H1 (cell line): ENCODE data around the gene TMEM38A. TPM values are rescaled to one million over a fixed set of nuclear protein-coding genes. Genes with fewer than 3 reads are reported as not detected.

ENCODE experiments used
- CTCF ChIA-PET: fragments of 300-600 bp; sonication (Branson Sonifier 250); formaldehyde crosslinking; loops from one replicate; lab custom pipeline; 2021; ENCODE audit not compliant: partially characterized antibody; lab: Charles Lee
- POLR2A ChIA-PET: fragments of 300-600 bp; sonication (Branson Sonifier 250); formaldehyde crosslinking; loops from one replicate; lab custom pipeline; 2021; ENCODE audit warnings: inconsistent platforms; ENCODE audit not compliant: partially characterized antibody; lab: Charles Lee
- DNase-seq, 2 experiments: peaks; one replicate each; pipeline versions ENCODE4 v3.0.0 to v3.0.0-alpha.2; 2010 to 2022; ENCODE audit warnings: low spot score in 2 of 2, low read depth in 1 of 2, mixed read lengths in 1 of 2
- FAIRE-seq: peaks from 2 replicates; lab custom pipeline; 2011; peaks lifted over from hg19 to GRCh38; lab: Jason Lieb, UNC
- H2AFZ ChIP-seq: 2 replicates; pipeline ENCODE4 v1.8.1; 2012; ENCODE audit warnings: low read length, inconsistent platforms
- H2AK5ac ChIP-seq: 2 replicates; pipeline ENCODE4 v1.6.1; 2013; ENCODE audit warnings: low read depth, low read length
- H2BK120ac ChIP-seq: replicated peaks from 2 replicates; pipeline ENCODE3; 2013; ENCODE audit warnings: low read depth, low read length, inconsistent platforms
- H2BK12ac ChIP-seq: 2 replicates; pipeline ENCODE4 v1.6.1; 2013; ENCODE audit warnings: low read depth, low read length
- H2BK15ac ChIP-seq: 2 replicates; pipeline ENCODE4 v1.6.1; 2013; ENCODE audit warnings: low read length
- H2BK20ac ChIP-seq: 2 replicates; pipeline ENCODE4 v1.6.1; 2013; ENCODE audit warnings: low read length
- H2BK5ac ChIP-seq: 2 replicates; pipeline ENCODE4 v1.6.1; 2013; ENCODE audit warnings: low read depth, low read length
- H3K14ac ChIP-seq: 2 replicates; pipeline ENCODE4 v1.6.1; 2013; ENCODE audit warnings: inconsistent platforms; ENCODE audit not compliant: insufficient read length
- H3K18ac ChIP-seq: 2 replicates; pipeline ENCODE4 v1.6.1; 2013; ENCODE audit warnings: low read length; ENCODE audit errors: extremely low read depth
- H3K23ac ChIP-seq: 2 replicates; pipeline ENCODE4 v1.6.1; 2013; ENCODE audit warnings: inconsistent platforms; ENCODE audit not compliant: insufficient read length
- H3K23me2 ChIP-seq: 2 replicates; pipeline ENCODE4 v1.6.1; 2013; ENCODE audit warnings: low read depth, low read length
- H3K27ac ChIP-seq: 2 replicates; pipeline ENCODE4 v1.6.1; 2011; ENCODE audit warnings: low read depth, low read length, inconsistent platforms
- H3K27me3 ChIP-seq, 4 experiments: replicated peaks in 1 of 4; 1 replicate in 1 of 4; 2 replicates in 3 of 4; pipeline versions ENCODE4 v1.6.1 to v1.8.1; 2011 to 2013; ENCODE audit warnings: low read length in 3 of 4, mild to moderate bottlenecking in 3 of 4, inconsistent platforms in 2 of 4, mixed read lengths in 2 of 4, moderate library complexity in 1 of 4; ENCODE audit not compliant: control insufficient read depth in 3 of 4, insufficient read depth in 3 of 4; ENCODE audit errors: extremely low read depth in 1 of 4
- H3K36me3 ChIP-seq, 4 experiments: 2 replicates each; pipeline versions ENCODE4 v1.6.1 to v1.8.1; 2011 to 2013; ENCODE audit warnings: mild to moderate bottlenecking in 4 of 4, low read length in 3 of 4, moderate library complexity in 2 of 4, control low read depth in 1 of 4, inconsistent platforms in 1 of 4; ENCODE audit not compliant: insufficient read depth in 4 of 4, control insufficient read depth in 2 of 4
- H3K4ac ChIP-seq: replicated peaks from 2 replicates; pipeline ENCODE3; 2013; ENCODE audit warnings: low read length, low read depth, mixed read lengths, inconsistent platforms; ENCODE audit not compliant: insufficient read length
- H3K4me1 ChIP-seq, 4 experiments: replicated peaks in 1 of 4; 1 replicate in 1 of 4; 2 replicates in 3 of 4; pipeline versions ENCODE4 v1.6.1 to v1.8.1; 2011 to 2013; ENCODE audit warnings: low read length in 3 of 4, inconsistent platforms in 2 of 4, mixed read lengths in 1 of 4; ENCODE audit not compliant: insufficient read depth in 4 of 4, control insufficient read depth in 3 of 4
- H3K4me2 ChIP-seq, 2 experiments: 2 replicates each; pipeline versions ENCODE4 v1.6.1 to v1.8.1; 2011 to 2013; ENCODE audit warnings: low read depth in 2 of 2, low read length in 2 of 2, control low read depth in 1 of 2, inconsistent platforms in 1 of 2, mild to moderate bottlenecking in 1 of 2; ENCODE audit not compliant: insufficient read depth in 1 of 2
- H3K4me3 ChIP-seq, 4 experiments: fragments of 200-600, 300-600 bp in 1 of 4; sonication (generic), shearing (Covaris generic), sonication (Bioruptor Twin) in 1 of 4; 2 replicates each; pipeline versions ENCODE4 v1.5.1 to v1.8.1; 2011 to 2016; ENCODE audit warnings: low read length in 4 of 4, low read depth in 3 of 4, control low read depth in 2 of 4, inconsistent platforms in 2 of 4, mild to moderate bottlenecking in 2 of 4, mixed read lengths in 1 of 4, moderate library complexity in 1 of 4; ENCODE audit not compliant: insufficient read depth in 2 of 4; ENCODE audit errors: extremely low read depth in 1 of 4
- H3K56ac ChIP-seq: replicated peaks from 2 replicates; pipeline ENCODE3; 2013; ENCODE audit warnings: low read depth, mild to moderate bottlenecking, mixed read lengths, low read length, inconsistent platforms; ENCODE audit not compliant: insufficient read length
- H3K79me1 ChIP-seq: 2 replicates; pipeline ENCODE4 v1.6.1; 2013; ENCODE audit warnings: low read depth, low read length, control low read depth
- H3K79me2 ChIP-seq, 2 experiments: 2 replicates each; pipeline versions ENCODE4 v1.6.1 to v1.8.1; 2012 to 2013; ENCODE audit warnings: low read length in 2 of 2, mild to moderate bottlenecking in 2 of 2, inconsistent platforms in 1 of 2; ENCODE audit not compliant: insufficient read depth in 2 of 2, control insufficient read depth in 1 of 2
- H3K9ac ChIP-seq, 4 experiments: replicated peaks in 1 of 4; 1 replicate in 1 of 4; 2 replicates in 3 of 4; pipeline versions ENCODE4 v1.6.1 to v1.8.1; 2011 to 2013; ENCODE audit warnings: low read depth in 3 of 4, low read length in 3 of 4, control low read depth in 2 of 4, mild to moderate bottlenecking in 2 of 4, moderate library complexity in 2 of 4, inconsistent platforms in 1 of 4; ENCODE audit errors: extremely low read depth in 1 of 4
- H3K9me3 ChIP-seq, 2 experiments: 2 replicates each; pipeline versions ENCODE4 v1.6.1 to v1.8.1; 2012 to 2013; ENCODE audit warnings: mild to moderate bottlenecking in 2 of 2, moderate library complexity in 2 of 2, control low read depth in 1 of 2, inconsistent platforms in 1 of 2, low read depth in 1 of 2, low read length in 1 of 2, mixed read lengths in 1 of 2; ENCODE audit not compliant: insufficient read depth in 2 of 2
- H4K20me1 ChIP-seq, 2 experiments: replicated peaks in 1 of 2; 2 replicates each; pipeline versions ENCODE3 to v1.8.1; 2011 to 2013; ENCODE audit warnings: inconsistent platforms in 2 of 2, low read length in 2 of 2, mild to moderate bottlenecking in 1 of 2; ENCODE audit not compliant: insufficient read depth in 2 of 2, control insufficient read depth in 1 of 2
- H4K5ac ChIP-seq: 2 replicates; pipeline ENCODE4 v1.6.1; 2013; ENCODE audit warnings: low read length, low read depth, mixed read lengths, inconsistent platforms; ENCODE audit not compliant: insufficient read length
- H4K8ac ChIP-seq: 2 replicates; pipeline ENCODE4 v1.8.0; 2013; ENCODE audit warnings: mild to moderate bottlenecking, moderate library complexity, low read length, inconsistent platforms; ENCODE audit not compliant: insufficient read depth; ENCODE audit errors: extremely low read depth
- H4K91ac ChIP-seq: replicated peaks from 2 replicates; pipeline ENCODE3; 2013; ENCODE audit warnings: low read length, mixed read lengths, inconsistent platforms; ENCODE audit not compliant: insufficient read length
- CHD2 ChIP-seq: IDR thresholded peaks from 2 replicates; pipeline ENCODE4 v1.6.1; 2012; ENCODE audit warnings: low read length, improper control_type of control experiment
- CTCF ChIP-seq, 3 experiments: IDR thresholded peaks; 1 replicate in 2 of 3; 2 replicates in 1 of 3; pipeline versions ENCODE4 v1.5.1 to v1.6.1; 2011; ENCODE audit warnings: low read length in 3 of 3, mild to moderate bottlenecking in 3 of 3, inconsistent platforms in 2 of 3, low read depth in 1 of 3, moderate library complexity in 1 of 3; ENCODE audit not compliant: insufficient read depth in 1 of 3; ENCODE audit errors: control extremely low read depth in 1 of 3
- GTF2F1 ChIP-seq: IDR thresholded peaks from 2 replicates; pipeline ENCODE4 v1.6.1; 2012; ENCODE audit warnings: low read depth, low read length, improper control_type of control experiment, borderline replicate concordance
- HDAC6 ChIP-seq: IDR thresholded peaks from one replicate; pipeline ENCODE4 v1.7.1; 2012; ENCODE audit warnings: low read depth, mild to moderate bottlenecking, inconsistent platforms, low read length, moderate library complexity
- RBBP5 ChIP-seq: IDR thresholded peaks from 2 replicates; pipeline ENCODE4 v1.7.1; 2012; ENCODE audit warnings: low read depth, mild to moderate bottlenecking, inconsistent platforms, low read length, moderate library complexity, borderline replicate concordance
- RFX5 ChIP-seq: IDR thresholded peaks from 2 replicates; pipeline ENCODE4 v1.6.1; 2011; ENCODE audit warnings: low read depth, low read length, improper control_type of control experiment, borderline replicate concordance
- SIN3A ChIP-seq, 2 experiments: IDR thresholded peaks in 1 of 2; conservative IDR thresholded peaks in 1 of 2; 2 replicates each; pipeline ENCODE4 v1.6.1; 2011 to 2012; ENCODE audit warnings: low read length in 2 of 2, improper control_type of control experiment in 1 of 2, low read depth in 1 of 2, mild to moderate bottlenecking in 1 of 2
- SRF ChIP-seq: IDR thresholded peaks from 2 replicates; pipeline ENCODE4 v1.6.1; 2011; ENCODE audit warnings: mild to moderate bottlenecking, low read depth, low read length, moderate library complexity
- SUZ12 ChIP-seq: fragments of 200-600 bp; sonication (generic); IDR thresholded peaks from 2 replicates; pipeline ENCODE4 v1.6.1; 2012; ENCODE audit warnings: mild to moderate bottlenecking, inconsistent platforms, low read length, moderate library complexity, mixed read lengths
- TAF1 ChIP-seq: IDR thresholded peaks from 2 replicates; pipeline ENCODE4 v1.6.1; 2011; ENCODE audit warnings: mild to moderate bottlenecking, low read depth, low read length
- WGBS, 2 experiments: shearing (Covaris generic) in 1 of 2; methylation state at CpG; one replicate each; pipeline versions ENCODE4 v1.1.6 to v1.1.7; 2013 to 2015; ENCODE audit warnings: low lambda C conversion rate in 2 of 2, mixed read lengths in 2 of 2, inconsistent platforms in 1 of 2, low coverage in 1 of 2, missing lambda C conversion rate in 1 of 2; ENCODE audit not compliant: insufficient replicate concordance in 2 of 2, insufficient coverage in 1 of 2, insufficient read length in 1 of 2; ENCODE audit errors: extremely low coverage in 1 of 2, missing lambda C conversion rate in 1 of 2; 5-methylcytosine and 5-hydroxymethylcytosine counted together
- polyA plus RNA-seq, 7 experiments: library from polyadenylated mRNA; depleted of rRNA in 3 of 7; stranded (reverse) in 5 of 7; unstranded in 2 of 7; fragments of >200 nt in 5 of 7; fragments of 200-250 nt in 2 of 7; gene quantifications; 1 replicate in 5 of 7; 2 replicates in 1 of 7; 4 replicates in 1 of 7; pipeline versions ENCODE4 v1.2.1 to v1.2.3, GENCODE V29; 2011 to 2013; ENCODE audit warnings: missing spikeins in 2 of 7, mixed read lengths in 2 of 7
- total RNA-seq: library from RNA; stranded (reverse); fragmentation: NEBNext Ultra II Directional; extraction: Animal tissue kit (Norgen Biotek cat#: 25700); gene quantifications from 2 replicates; pipeline ENCODE4 v1.2.1, GENCODE V29; 2021

TMEM38A gene
- total and polyA plus RNA-seq, 2 of the 8 experiments (the other 6 are each of a cell fraction or from before 2014, with no cell fraction given): 8.9 to 9.2 TPM

GRCh38 chr19:16621165-16621800 lies 39.7 kb upstream of the TMEM38A start:
- Histone ChIP-seq H3K27ac (no peak overlapping the region), H3K79me2 (peaks cover 39 to 100% of the 10 kb centered on the region in 2 experiments), H3K4me2 (no peak overlapping the region), H3K36me3 (peaks cover 0 to 5% (median 0%) of the 10 kb centered on the region in 4 experiments; a peak in 5 of 8 replicates), H3K9ac (no peak overlapping the region), H3K18ac (no peak overlapping the region), H3K14ac (no peak overlapping the region), H2AFZ (no peak overlapping the region), H3K79me1 (peaks cover 68% of the 10 kb centered on the region), H3K56ac (no peak overlapping the region), H2BK12ac (no peak overlapping the region), H4K5ac (no peak overlapping the region), H2BK120ac (no peak overlapping the region), H3K4me3 (no peak overlapping the region), H2BK20ac (no peak overlapping the region), H3K23me2 (no peaks in the 10 kb centered on the region), H3K4me1 (peaks cover 0 to 10% (median 2%) of the 10 kb centered on the region in 4 experiments; a peak in 4 of 7 replicates), H3K4ac (no peak overlapping the region), H4K8ac (no peak overlapping the region), H2BK15ac (no peak overlapping the region), H3K27me3 (no peaks in the 10 kb centered on the region), H4K20me1 (peaks cover 37 to 71% of the 10 kb centered on the region in 2 experiments), H2AK5ac (no peak overlapping the region), H4K91ac (no peak overlapping the region), H3K9me3 (no peaks in the 10 kb centered on the region), H3K23ac (no peak overlapping the region), H2BK5ac (no peak overlapping the region)
- DNase-seq (no peak), FAIRE-seq (no peak)
- 88% methylated on average over 7 of the region's 7 CpGs; no CpG with 5 or more reads in 1 of the 2 experiments for WGBS, 2 experiments
- ChIA-PET POLR2A (interaction anchor here (0.9 to 1.3 kb wide), 3 partner anchors 9 to 37 kb away, joined by 3 to 5 read pairs (median 3); no protein-coding TSS in a partner anchor), CTCF (interaction anchor here (0.7 to 1.0 kb wide), 2 partner anchors 9 to 105 kb away, joined by 3 read pairs; no protein-coding TSS in a partner anchor)
- TF ChIP-seq CHD2 (no peak), CTCF (IDR thresholded peaks at IDR 0.05; ENCODE audit: control extremely low read depth in 1 of 3, insufficient read depth in 1 of 3, low read depth in 1 of 3, low read length in 3 of 3) (no peak), RFX5 (no peak), SUZ12 (no peak), GTF2F1 (no peak), TAF1 (no peak), HDAC6 (no peak), SRF (no peak), SIN3A (conservative IDR thresholded peaks at IDR 0.05 in 1 of 2, IDR thresholded peaks at IDR 0.05 in 1 of 2; ENCODE audit: low read depth in 1 of 2, low read length in 2 of 2) (no peak), RBBP5 (no peak)
